Right atrium auricular region (tissue), 2 donors: ENCODE measurements around the gene NAA35. TPM values are rescaled to one million over a fixed set of nuclear protein-coding genes. Genes with fewer than 3 reads are reported as not detected.
A peak's percentile ranks its signal among the peaks of the same experiment; 100 is the strongest.

Source experiments
- DNase-seq: peaks from one replicate; pipeline ENCODE4 v3.0.0-alpha.2; 2019; ENCODE audit warnings: low spot score
- H3K27ac ChIP-seq, 2 donors: fragments of 200-600 bp; sonication (generic); 1 replicate in 1 of 2; 2 replicates in 1 of 2; pipeline ENCODE4 v1.5.1; 2016 to 2019
- H3K27me3 ChIP-seq, 2 donors: fragments of 200-600 bp; sonication (generic); one replicate each; pipeline versions ENCODE4 v1.5.1 to v1.6.0; 2017 to 2019
- H3K36me3 ChIP-seq: fragments of 200-600 bp; sonication (generic); one replicate; pipeline ENCODE4 v1.5.1; 2016
- H3K4me1 ChIP-seq, 2 donors: fragments of 200-600 bp; sonication (generic); one replicate each; pipeline versions ENCODE4 v1.5.1 to v1.6.0; 2017 to 2019
- H3K4me3 ChIP-seq, 2 donors: fragments of 200-600 bp; sonication (generic); 1 replicate in 1 of 2; 2 replicates in 1 of 2; pipeline ENCODE4 v1.5.1; 2017 to 2019; ENCODE audit warnings: mild to moderate bottlenecking in 1 of 2, moderate library complexity in 1 of 2
- H3K9me3 ChIP-seq, 2 donors: fragments of 200-600 bp; sonication (generic); one replicate each; pipeline ENCODE4 v1.5.1; 2019
- CTCF ChIP-seq, 2 donors: fragments of 200-600 bp; sonication (generic); IDR thresholded peaks; one replicate each; pipeline ENCODE4 v1.5.1; 2019; ENCODE audit warnings: antibody characterized with exemption in 2 of 2
- total RNA-seq, 2 donors: library from RNA; depleted of rRNA; stranded (reverse); fragments of >200 nt; gene quantifications; one replicate each; pipeline ENCODE4 v1.1.0, GENCODE V29; 2016

Gene NAA35
- total RNA-seq, 2 donors from 2014 or later: 12.1 to 12.4 TPM

GRCh38 chr9:85941966-85942912 lies 1.3 kb downstream of the NAA35 start:
- TF ChIP-seq CTCF (IDR thresholded peaks at IDR 0.05): no peak
- H3K4me3 ChIP-seq: peak overlapping the region; percentile 95 to 98
- no peak for DNase-seq
- peak overlapping the region; percentile 97 for H3K27ac ChIP-seq
- no peaks in the 10 kb centered on the region for H3K27me3 ChIP-seq
- peaks cover 0 to 35% of the 10 kb centered on the region in 2 donors for H3K4me1 ChIP-seq
- no peaks in the 10 kb centered on the region for H3K9me3 ChIP-seq
- H3K36me3 ChIP-seq: peaks cover 5% of the 10 kb centered on the region

GRCh38 chr9:85942913-85943709 lies 2.2 kb downstream of the NAA35 start:
- Histone ChIP-seq H3K4me1 (peaks cover 0 to 35% of the 10 kb centered on the region in 2 donors), H3K27me3 (no peaks in the 10 kb centered on the region), H3K9me3 (no peaks in the 10 kb centered on the region), H3K27ac (no peak overlapping the region), H3K4me3 (no peak overlapping the region), H3K36me3 (peaks cover 5% of the 10 kb centered on the region)
- DNase-seq: no peak
- no peak for TF ChIP-seq CTCF (IDR thresholded peaks at IDR 0.05)

- no peaks in the 10 kb centered on the region for H3K27me3 ChIP-seq
- no peak for TF ChIP-seq CTCF (IDR thresholded peaks at IDR 0.05)
- peaks cover 5% of the 10 kb centered on the region for H3K36me3 ChIP-seq
- H3K9me3 ChIP-seq: no peaks in the 10 kb centered on the region
- H3K4me1 ChIP-seq: peaks cover 0 to 35% of the 10 kb centered on the region in 2 donors
- H3K4me3 ChIP-seq: no peak overlapping the region
- no peak for DNase-seq
- H3K27ac ChIP-seq: no peak overlapping the region
These were observed 2.9 kb downstream of the NAA35 start for GRCh38 chr9:85943757-85944430.

GRCh38 chr9:85944672-85945071 lies 3.7 kb downstream of the NAA35 start:
- peaks cover 0 to 35% of the 10 kb centered on the region in 2 donors for H3K4me1 ChIP-seq

More at GRCh38 chr9:85944672-85945071, 3.7 kb downstream of the NAA35 start:
- Histone ChIP-seq H3K36me3 (peaks cover 5% of the 10 kb centered on the region), H3K27me3 (no peaks in the 10 kb centered on the region), H3K9me3 (no peaks in the 10 kb centered on the region), H3K27ac (no peak overlapping the region), H3K4me3 (no peak overlapping the region)
- TF ChIP-seq CTCF (IDR thresholded peaks at IDR 0.05): no peak
- DNase-seq: no peak
